H1 (cell line): Measurements from ENCODE around the gene ETV7. TPM values are rescaled to one million over a fixed set of nuclear protein-coding genes. Genes with fewer than 3 reads are reported as not detected.
A peak's percentile ranks its signal among the peaks of the same experiment; 100 is the strongest.

Source experiments
- CTCF ChIA-PET: fragments of 300-600 bp; sonication (Branson Sonifier 250); formaldehyde crosslinking; loops from one replicate; lab custom pipeline; 2021; ENCODE audit not compliant: partially characterized antibody; lab: Charles Lee
- POLR2A ChIA-PET: fragments of 300-600 bp; sonication (Branson Sonifier 250); formaldehyde crosslinking; loops from one replicate; lab custom pipeline; 2021; ENCODE audit warnings: inconsistent platforms; ENCODE audit not compliant: partially characterized antibody; lab: Charles Lee
- DNase-seq, 2 experiments: peaks; one replicate each; pipeline versions ENCODE4 v3.0.0 to v3.0.0-alpha.2; 2010 to 2022; ENCODE audit warnings: low spot score in 2 of 2, low read depth in 1 of 2, mixed read lengths in 1 of 2
- FAIRE-seq: peaks from 2 replicates; lab custom pipeline; 2011; peaks lifted over from hg19 to GRCh38; lab: Jason Lieb, UNC
- H2AFZ ChIP-seq: 2 replicates; pipeline ENCODE4 v1.8.1; 2012; ENCODE audit warnings: low read length, inconsistent platforms
- H2AK5ac ChIP-seq: 2 replicates; pipeline ENCODE4 v1.6.1; 2013; ENCODE audit warnings: low read depth, low read length
- H2BK120ac ChIP-seq: replicated peaks from 2 replicates; pipeline ENCODE3; 2013; ENCODE audit warnings: low read depth, low read length, inconsistent platforms
- H2BK12ac ChIP-seq: 2 replicates; pipeline ENCODE4 v1.6.1; 2013; ENCODE audit warnings: low read depth, low read length
- H2BK15ac ChIP-seq: 2 replicates; pipeline ENCODE4 v1.6.1; 2013; ENCODE audit warnings: low read length
- H2BK20ac ChIP-seq: 2 replicates; pipeline ENCODE4 v1.6.1; 2013; ENCODE audit warnings: low read length
- H2BK5ac ChIP-seq: 2 replicates; pipeline ENCODE4 v1.6.1; 2013; ENCODE audit warnings: low read depth, low read length
- H3K14ac ChIP-seq: 2 replicates; pipeline ENCODE4 v1.6.1; 2013; ENCODE audit warnings: inconsistent platforms; ENCODE audit not compliant: insufficient read length
- H3K18ac ChIP-seq: 2 replicates; pipeline ENCODE4 v1.6.1; 2013; ENCODE audit warnings: low read length; ENCODE audit errors: extremely low read depth
- H3K23ac ChIP-seq: 2 replicates; pipeline ENCODE4 v1.6.1; 2013; ENCODE audit warnings: inconsistent platforms; ENCODE audit not compliant: insufficient read length
- H3K23me2 ChIP-seq: 2 replicates; pipeline ENCODE4 v1.6.1; 2013; ENCODE audit warnings: low read depth, low read length
- H3K27ac ChIP-seq: 2 replicates; pipeline ENCODE4 v1.6.1; 2011; ENCODE audit warnings: low read depth, low read length, inconsistent platforms
- H3K27me3 ChIP-seq, 4 experiments: replicated peaks in 1 of 4; 1 replicate in 1 of 4; 2 replicates in 3 of 4; pipeline versions ENCODE4 v1.6.1 to v1.8.1; 2011 to 2013; ENCODE audit warnings: low read length in 3 of 4, mild to moderate bottlenecking in 3 of 4, inconsistent platforms in 2 of 4, mixed read lengths in 2 of 4, moderate library complexity in 1 of 4; ENCODE audit not compliant: control insufficient read depth in 3 of 4, insufficient read depth in 3 of 4; ENCODE audit errors: extremely low read depth in 1 of 4
- H3K36me3 ChIP-seq, 4 experiments: 2 replicates each; pipeline versions ENCODE4 v1.6.1 to v1.8.1; 2011 to 2013; ENCODE audit warnings: mild to moderate bottlenecking in 4 of 4, low read length in 3 of 4, moderate library complexity in 2 of 4, control low read depth in 1 of 4, inconsistent platforms in 1 of 4; ENCODE audit not compliant: insufficient read depth in 4 of 4, control insufficient read depth in 2 of 4
- H3K4ac ChIP-seq: replicated peaks from 2 replicates; pipeline ENCODE3; 2013; ENCODE audit warnings: low read length, low read depth, mixed read lengths, inconsistent platforms; ENCODE audit not compliant: insufficient read length
- H3K4me1 ChIP-seq, 4 experiments: replicated peaks in 1 of 4; 1 replicate in 1 of 4; 2 replicates in 3 of 4; pipeline versions ENCODE4 v1.6.1 to v1.8.1; 2011 to 2013; ENCODE audit warnings: low read length in 3 of 4, inconsistent platforms in 2 of 4, mixed read lengths in 1 of 4; ENCODE audit not compliant: insufficient read depth in 4 of 4, control insufficient read depth in 3 of 4
- H3K4me2 ChIP-seq, 2 experiments: 2 replicates each; pipeline versions ENCODE4 v1.6.1 to v1.8.1; 2011 to 2013; ENCODE audit warnings: low read depth in 2 of 2, low read length in 2 of 2, control low read depth in 1 of 2, inconsistent platforms in 1 of 2, mild to moderate bottlenecking in 1 of 2; ENCODE audit not compliant: insufficient read depth in 1 of 2
- H3K4me3 ChIP-seq, 4 experiments: fragments of 200-600, 300-600 bp in 1 of 4; sonication (generic), shearing (Covaris generic), sonication (Bioruptor Twin) in 1 of 4; 2 replicates each; pipeline versions ENCODE4 v1.5.1 to v1.8.1; 2011 to 2016; ENCODE audit warnings: low read length in 4 of 4, low read depth in 3 of 4, control low read depth in 2 of 4, inconsistent platforms in 2 of 4, mild to moderate bottlenecking in 2 of 4, mixed read lengths in 1 of 4, moderate library complexity in 1 of 4; ENCODE audit not compliant: insufficient read depth in 2 of 4; ENCODE audit errors: extremely low read depth in 1 of 4
- H3K56ac ChIP-seq: replicated peaks from 2 replicates; pipeline ENCODE3; 2013; ENCODE audit warnings: low read depth, mild to moderate bottlenecking, mixed read lengths, low read length, inconsistent platforms; ENCODE audit not compliant: insufficient read length
- H3K79me1 ChIP-seq: 2 replicates; pipeline ENCODE4 v1.6.1; 2013; ENCODE audit warnings: low read depth, low read length, control low read depth
- H3K79me2 ChIP-seq, 2 experiments: 2 replicates each; pipeline versions ENCODE4 v1.6.1 to v1.8.1; 2012 to 2013; ENCODE audit warnings: low read length in 2 of 2, mild to moderate bottlenecking in 2 of 2, inconsistent platforms in 1 of 2; ENCODE audit not compliant: insufficient read depth in 2 of 2, control insufficient read depth in 1 of 2
- H3K9ac ChIP-seq, 4 experiments: replicated peaks in 1 of 4; 1 replicate in 1 of 4; 2 replicates in 3 of 4; pipeline versions ENCODE4 v1.6.1 to v1.8.1; 2011 to 2013; ENCODE audit warnings: low read depth in 3 of 4, low read length in 3 of 4, control low read depth in 2 of 4, mild to moderate bottlenecking in 2 of 4, moderate library complexity in 2 of 4, inconsistent platforms in 1 of 4; ENCODE audit errors: extremely low read depth in 1 of 4
- H3K9me3 ChIP-seq, 2 experiments: 2 replicates each; pipeline versions ENCODE4 v1.6.1 to v1.8.1; 2012 to 2013; ENCODE audit warnings: mild to moderate bottlenecking in 2 of 2, moderate library complexity in 2 of 2, control low read depth in 1 of 2, inconsistent platforms in 1 of 2, low read depth in 1 of 2, low read length in 1 of 2, mixed read lengths in 1 of 2; ENCODE audit not compliant: insufficient read depth in 2 of 2
- H4K20me1 ChIP-seq, 2 experiments: replicated peaks in 1 of 2; 2 replicates each; pipeline versions ENCODE3 to v1.8.1; 2011 to 2013; ENCODE audit warnings: inconsistent platforms in 2 of 2, low read length in 2 of 2, mild to moderate bottlenecking in 1 of 2; ENCODE audit not compliant: insufficient read depth in 2 of 2, control insufficient read depth in 1 of 2
- H4K5ac ChIP-seq: 2 replicates; pipeline ENCODE4 v1.6.1; 2013; ENCODE audit warnings: low read length, low read depth, mixed read lengths, inconsistent platforms; ENCODE audit not compliant: insufficient read length
- H4K8ac ChIP-seq: 2 replicates; pipeline ENCODE4 v1.8.0; 2013; ENCODE audit warnings: mild to moderate bottlenecking, moderate library complexity, low read length, inconsistent platforms; ENCODE audit not compliant: insufficient read depth; ENCODE audit errors: extremely low read depth
- H4K91ac ChIP-seq: replicated peaks from 2 replicates; pipeline ENCODE3; 2013; ENCODE audit warnings: low read length, mixed read lengths, inconsistent platforms; ENCODE audit not compliant: insufficient read length
- KDM1A ChIP-seq: fragments of 200-600, 300-600 bp; sonication (generic); IDR thresholded peaks from 2 replicates; pipeline ENCODE4 v1.7.1; 2016; ENCODE audit warnings: mild to moderate bottlenecking, low read length, borderline replicate concordance
- KDM5A ChIP-seq: fragments of 200-600 bp; IDR thresholded peaks from 2 replicates; pipeline ENCODE4 v1.7.1; 2012; ENCODE audit warnings: mild to moderate bottlenecking, low read length, inconsistent platforms, mixed read lengths
- SIX5 ChIP-seq: IDR thresholded peaks from 2 replicates; pipeline ENCODE4 v1.6.1; 2011; ENCODE audit warnings: mild to moderate bottlenecking, low read depth, low read length
- SUZ12 ChIP-seq: fragments of 200-600 bp; sonication (generic); IDR thresholded peaks from 2 replicates; pipeline ENCODE4 v1.6.1; 2012; ENCODE audit warnings: mild to moderate bottlenecking, inconsistent platforms, low read length, moderate library complexity, mixed read lengths
- TAF7 ChIP-seq: optimal IDR thresholded peaks from 2 replicates; pipeline ENCODE3; 2011; ENCODE audit warnings: low read depth, mild to moderate bottlenecking, inconsistent platforms, low read length, moderate library complexity, borderline replicate concordance
- WGBS, 2 experiments: shearing (Covaris generic) in 1 of 2; methylation state at CpG; one replicate each; pipeline versions ENCODE4 v1.1.6 to v1.1.7; 2013 to 2015; ENCODE audit warnings: low lambda C conversion rate in 2 of 2, mixed read lengths in 2 of 2, inconsistent platforms in 1 of 2, low coverage in 1 of 2, missing lambda C conversion rate in 1 of 2; ENCODE audit not compliant: insufficient replicate concordance in 2 of 2, insufficient coverage in 1 of 2, insufficient read length in 1 of 2; ENCODE audit errors: extremely low coverage in 1 of 2, missing lambda C conversion rate in 1 of 2; 5-methylcytosine and 5-hydroxymethylcytosine counted together
- polyA plus RNA-seq, 7 experiments: library from polyadenylated mRNA; depleted of rRNA in 3 of 7; stranded (reverse) in 5 of 7; unstranded in 2 of 7; fragments of >200 nt in 5 of 7; fragments of 200-250 nt in 2 of 7; gene quantifications; 1 replicate in 5 of 7; 2 replicates in 1 of 7; 4 replicates in 1 of 7; pipeline versions ENCODE4 v1.2.1 to v1.2.3, GENCODE V29; 2011 to 2013; ENCODE audit warnings: missing spikeins in 2 of 7, mixed read lengths in 2 of 7
- total RNA-seq: library from RNA; stranded (reverse); fragmentation: NEBNext Ultra II Directional; extraction: Animal tissue kit (Norgen Biotek cat#: 25700); gene quantifications from 2 replicates; pipeline ENCODE4 v1.2.1, GENCODE V29; 2021
- TF ChIP-seq, protein P1 (sequence below): IDR thresholded peaks from 2 replicates; pipeline ENCODE4 v1.6.1; 2012; ENCODE audit warnings: low read length, inconsistent platforms

The ETV7 gene
- total and polyA plus RNA-seq, 2 of the 8 experiments (the other 6 are each of a cell fraction or from before 2014, with no cell fraction given): 0.54 to 2.4 TPM

DNA sequence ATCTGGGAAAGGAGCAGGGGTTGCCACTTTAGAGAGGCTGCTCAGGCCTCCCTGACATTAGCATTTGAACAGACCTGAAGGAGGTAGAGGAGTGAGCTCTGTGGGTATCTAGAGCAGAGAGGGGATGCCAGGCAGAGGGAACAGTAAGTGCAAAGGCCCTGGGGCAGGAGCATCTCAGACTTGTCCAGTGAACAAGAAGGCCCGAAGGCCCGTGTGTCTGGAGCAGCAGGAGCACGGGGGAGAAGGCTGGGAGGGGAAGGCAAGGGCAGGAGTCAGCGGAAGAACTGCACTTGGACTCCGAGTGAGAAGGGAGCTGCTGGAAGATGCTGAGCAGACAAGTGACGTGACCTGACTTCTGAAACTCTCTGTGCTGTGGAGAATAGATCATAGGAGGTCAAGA is 15.4 kb downstream of the ETV7 start:
- Histone ChIP-seq H2BK5ac (no peak overlapping the region), H3K9me3 (no peaks in the 10 kb centered on the region), H4K20me1 (no peaks in the 10 kb centered on the region), H4K8ac (no peak overlapping the region), H2AK5ac (no peak overlapping the region), H2AFZ (no peak overlapping the region), H2BK15ac (no peak overlapping the region), H3K23me2 (no peaks in the 10 kb centered on the region; the same call in 1 of the 2 replicates), H3K4ac (no peak overlapping the region), H4K91ac (no peak overlapping the region), H3K23ac (no peak overlapping the region), H3K79me2 (no peaks in the 10 kb centered on the region), H3K36me3 (no peaks in the 10 kb centered on the region), H3K14ac (no peak overlapping the region), H3K27ac (no peak overlapping the region), H3K27me3 (no peaks in the 10 kb centered on the region), H3K9ac (no peak overlapping the region), H2BK120ac (no peak overlapping the region), H4K5ac (no peak overlapping the region), H3K79me1 (no peaks in the 10 kb centered on the region), H3K4me3 (no peak overlapping the region), H2BK12ac (no peak overlapping the region), H3K4me1 (peaks cover 0 to 10% (median 3%) of the 10 kb centered on the region in 4 experiments; a peak in 4 of 7 replicates), H3K4me2 (no peak overlapping the region), H3K56ac (no peak overlapping the region), H3K18ac (no peak overlapping the region), H2BK20ac (no peak overlapping the region)
- 80% methylated on average over 6 of the region's 6 CpGs; no CpG with 5 or more reads in 1 of the 2 experiments for WGBS, 2 experiments
- TF ChIP-seq, protein P1, sequence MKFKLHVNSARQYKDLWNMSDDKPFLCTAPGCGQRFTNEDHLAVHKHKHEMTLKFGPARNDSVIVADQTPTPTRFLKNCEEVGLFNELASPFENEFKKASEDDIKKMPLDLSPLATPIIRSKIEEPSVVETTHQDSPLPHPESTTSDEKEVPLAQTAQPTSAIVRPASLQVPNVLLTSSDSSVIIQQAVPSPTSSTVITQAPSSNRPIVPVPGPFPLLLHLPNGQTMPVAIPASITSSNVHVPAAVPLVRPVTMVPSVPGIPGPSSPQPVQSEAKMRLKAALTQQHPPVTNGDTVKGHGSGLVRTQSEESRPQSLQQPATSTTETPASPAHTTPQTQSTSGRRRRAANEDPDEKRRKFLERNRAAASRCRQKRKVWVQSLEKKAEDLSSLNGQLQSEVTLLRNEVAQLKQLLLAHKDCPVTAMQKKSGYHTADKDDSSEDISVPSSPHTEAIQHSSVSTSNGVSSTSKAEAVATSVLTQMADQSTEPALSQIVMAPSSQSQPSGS: no peak
- TF ChIP-seq SUZ12 (no peak), KDM1A (peak; percentile 75), KDM5A (no peak), TAF7 (peak; percentile 22), SIX5 (no peak)
- ChIA-PET POLR2A (no interaction called here), CTCF (interaction anchor here (1.8 kb wide), 1 partner anchor 11 kb away, joined by 4 read pairs; no protein-coding TSS in a partner anchor)
- FAIRE-seq (no peak), DNase-seq (no peak)
